ENCODE measurements around the gene KCTD16.

KCTD16 gene

GRCh38 chr5:144352732-144353317 is 182.2 kb downstream of the KCTD16 start:
- no peak for DNase-seq

GRCh38 chr5:144356489-144356888 is 185.8 kb downstream of the KCTD16 start:
- no peak for DNase-seq

GRCh38 chr5:144361406-144361805 is 190.7 kb downstream of the KCTD16 start:
- no peak for DNase-seq

- no peak for DNase-seq
These were observed 195.2 kb downstream of the KCTD16 start for GRCh38 chr5:144365885-144366284.

GRCh38 chr5:144367991-144368390 is 197.3 kb downstream of the KCTD16 start:
- DNase-seq = no peak

GRCh38 chr5:144368556-144368955 is 197.9 kb downstream of the KCTD16 start:
- no peak for DNase-seq

GRCh38 chr5:144369006-144369405 is 198.3 kb downstream of the KCTD16 start:
- no peak for DNase-seq

- no peak for DNase-seq
These were observed 199.6 kb downstream of the KCTD16 start for GRCh38 chr5:144370273-144370672.

GRCh38 chr5:144374637-144375036 is 204.0 kb downstream of the KCTD16 start:
- DNase-seq = no peak

GRCh38 chr5:144377207-144377606 is 206.5 kb downstream of the KCTD16 start:
- no peak for DNase-seq

- no peak for DNase-seq
These were observed 208.0 kb downstream of the KCTD16 start for GRCh38 chr5:144378681-144379080.

- DNase-seq = no peak
These were observed 214.9 kb downstream of the KCTD16 start for GRCh38 chr5:144385597-144385996.

- DNase-seq = no peak
These were observed 215.6 kb downstream of the KCTD16 start for GRCh38 chr5:144386315-144386714.

GRCh38 chr5:144390133-144390532 is 219.5 kb downstream of the KCTD16 start:
- DNase-seq = no peak

GRCh38 chr5:144391044-144391443 is 220.4 kb downstream of the KCTD16 start:
- DNase-seq = no peak

GRCh38 chr5:144393641-144394435 is 223.2 kb downstream of the KCTD16 start:
- no peak for DNase-seq

- no peak for DNase-seq
These were observed 225.0 kb downstream of the KCTD16 start for GRCh38 chr5:144395704-144396103.

- DNase-seq = no peak
These were observed 232.4 kb downstream of the KCTD16 start for GRCh38 chr5:144403058-144403457.

GRCh38 chr5:144403817-144404420 is 233.2 kb downstream of the KCTD16 start:
- DNase-seq = no peak

GRCh38 chr5:144404672-144405071 is 234.0 kb downstream of the KCTD16 start:
- no peak for DNase-seq

GRCh38 chr5:144405991-144406390 is 235.3 kb downstream of the KCTD16 start:
- DNase-seq = no peak

- DNase-seq = no peak
These were observed 235.8 kb downstream of the KCTD16 start for GRCh38 chr5:144406442-144406841.

GRCh38 chr5:144414202-144415029 is 243.7 kb downstream of the KCTD16 start:
- DNase-seq = no peak

Measured in activated CD4-positive, alpha-beta T cell treated with anti-CD3 and anti-CD28 coated beads, Interleukin-2, amount 50 U/mL, for 1 hour (primary cell).